Left lung (tissue), 10 donors: ENCODE measurements around the gene EXTL1. TPM values are rescaled to one million over a fixed set of nuclear protein-coding genes. Genes with fewer than 3 reads are reported as not detected.

Source experiments
- ATAC-seq: fragments of 200-7000 bp; cut with Tn5 transposase; one replicate; pipeline ENCODE4 v1.9.1; 2020; ENCODE audit warnings: moderate library complexity
- DNase-seq, 4 donors: peaks; one replicate each; pipeline ENCODE4 v3.0.0-alpha.2; 2013 to 2020
- H3K27ac ChIP-seq, 2 donors: fragments of 200-600 bp; sonication (generic) in 1 of 2; one replicate each; pipeline versions ENCODE4 v1.5.0 to v1.8.0; 2020 to 2021
- H3K27me3 ChIP-seq, 2 donors: fragments of 200-600 bp; sonication (generic) in 1 of 2; one replicate each; pipeline versions ENCODE4 v1.5.0 to v1.8.0; 2020 to 2021
- H3K36me3 ChIP-seq, 2 donors: fragments of 200-600 bp; sonication (generic) in 1 of 2; one replicate each; pipeline versions ENCODE4 v1.5.0 to v1.8.0; 2020 to 2021
- H3K4me1 ChIP-seq, 2 donors: fragments of 200-600 bp; one replicate each; pipeline ENCODE4 v1.8.0; 2021
- H3K4me3 ChIP-seq, 2 donors: fragments of 200-600 bp; sonication (generic) in 1 of 2; one replicate each; pipeline versions ENCODE4 v1.5.0 to v1.8.0; 2020 to 2021; ENCODE audit warnings: mild to moderate bottlenecking in 1 of 2
- H3K9me3 ChIP-seq, 2 donors: fragments of 200-600 bp; sonication (generic) in 1 of 2; one replicate each; pipeline versions ENCODE4 v1.5.0 to v1.8.0; 2020 to 2021
- CTCF ChIP-seq, 2 donors: fragments of 200-600 bp; sonication (generic) in 1 of 2; IDR thresholded peaks; one replicate each; pipeline versions ENCODE4 v1.5.0 to v1.8.0; 2021; ENCODE audit warnings: antibody characterized with exemption in 2 of 2
- intact Hi-C, 2 donors: fragments of 100-400 bp; cut with DNase I; formaldehyde crosslinking; loops; one replicate each; pipeline versions ENCODE4 v1.11.2 to v1.14.2; 2022
- polyA plus RNA-seq, 6 donors: library from polyadenylated mRNA; unstranded; fragments of 120-200 nt; gene quantifications; one replicate each; pipeline ENCODE4 v1.2.1, GENCODE V29; 2013; ENCODE audit not compliant: insufficient read length in 6 of 6
- total RNA-seq, 2 donors: library from RNA; stranded (reverse); fragmentation: NEBNext Ultra II Directional; extraction: Animal tissue kit (Norgen Biotek cat#: 25700); gene quantifications; one replicate each; pipeline ENCODE4 v1.2.1, GENCODE V29; 2021
- donor health status: DM: no; HTN: yes; CAD: no.
- donor health status: DM: no; HTN: no; CAD: no.

EXTL1 gene
- total and polyA plus RNA-seq, 8 donors = 0.13 to 1.0 (median 0.79) TPM

- H3K36me3 ChIP-seq = peaks cover 0 to 17% of the 10 kb centered on the region in 2 donors
- peaks cover 6 to 45% of the 10 kb centered on the region in 2 donors for H3K4me1 ChIP-seq
- intact Hi-C loops = no loop called here
- H3K9me3 ChIP-seq = no peaks in the 10 kb centered on the region
- TF ChIP-seq CTCF (IDR thresholded peaks at IDR 0.05) = no peak
- no peak overlapping the region for H3K4me3 ChIP-seq
- DNase-seq = no peak
- no peak overlapping the region for H3K27ac ChIP-seq
- no peaks in the 10 kb centered on the region for H3K27me3 ChIP-seq
- ATAC-seq = no peak
Observed at GRCh38 chr1:25992689-25993171, 28.8 kb upstream of the EXTL1 start.

GRCh38 chr1:25993197-25993951 is 28.2 kb upstream of the EXTL1 start:
- H3K27me3 ChIP-seq = no peaks in the 10 kb centered on the region
- H3K4me1 ChIP-seq = peaks cover 6 to 47% of the 10 kb centered on the region in 2 donors
- DNase-seq (no peak), ATAC-seq (no peak)
- no peak overlapping the region for H3K4me3 ChIP-seq
- H3K9me3 ChIP-seq = no peaks in the 10 kb centered on the region
- intact Hi-C loops = no loop called here
- no peak for TF ChIP-seq CTCF (IDR thresholded peaks at IDR 0.05)
- no peak overlapping the region for H3K27ac ChIP-seq
- peaks cover 0 to 10% of the 10 kb centered on the region in 2 donors for H3K36me3 ChIP-seq

GRCh38 chr1:25994402-25995150 is 27.0 kb upstream of the EXTL1 start:
- Histone ChIP-seq H3K36me3 (peaks cover 0 to 4% of the 10 kb centered on the region in 2 donors), H3K9me3 (no peaks in the 10 kb centered on the region), H3K4me3 (no peak overlapping the region), H3K27ac (no peak overlapping the region), H3K27me3 (no peaks in the 10 kb centered on the region), H3K4me1 (peaks cover 6 to 49% of the 10 kb centered on the region in 2 donors)
- intact Hi-C loops = loop anchor here in 1 of 2 donors (5.0 kb wide), 1 partner anchor 97 kb away; no protein-coding TSS in a partner anchor
- DNase-seq (no peak), ATAC-seq (no peak)
- no peak for TF ChIP-seq CTCF (IDR thresholded peaks at IDR 0.05)

GRCh38 chr1:25996966-25997827 is 24.4 kb upstream of the EXTL1 start:
- TF ChIP-seq CTCF (IDR thresholded peaks at IDR 0.05) = no peak
- Histone ChIP-seq H3K4me3 (peak overlapping the region; percentile 58 to 67), H3K36me3 (no peaks in the 10 kb centered on the region), H3K27me3 (no peaks in the 10 kb centered on the region), H3K4me1 (peaks cover 6 to 23% of the 10 kb centered on the region in 2 donors), H3K27ac (peak overlapping the region; percentile 84 to 94), H3K9me3 (no peaks in the 10 kb centered on the region)
- ATAC-seq = peak; percentile 16
- intact Hi-C loops = loop anchor here in 1 of 2 donors (5.0 kb wide), 1 partner anchor 100 kb away; no protein-coding TSS in a partner anchor
- DNase-seq = peak in 2 of 4 donors; percentile 35 to 84
